HEK293 (cell line): ENCODE results near the gene NEK2.

Experiments
- CTCF ChIA-PET: fragments of 350-600 bp; formaldehyde crosslinking; extraction: SDS; loops from one replicate; lab custom pipeline; 2021; ENCODE audit warnings: antibody characterized with exemption; lab: Yijun Ruan, JAX
- POLR2A ChIA-PET: fragments of 300-600 bp; formaldehyde crosslinking; extraction: SDS; loops from one replicate; lab custom pipeline; 2020; ENCODE audit warnings: antibody characterized with exemption, inconsistent platforms; lab: Yijun Ruan, JAX
- H3K27ac ChIP-seq: fragments of 200-500 bp; sonication (Bioruptor generic); 2 replicates; pipeline ENCODE4 v1.5.1; 2014; ENCODE audit warnings: low read depth, low read length, control low read depth, inconsistent platforms; ENCODE audit errors: extremely low read depth
- H3K36me3 ChIP-seq, 2 experiments: fragments of 200-500 bp in 1 of 2; sonication (Bioruptor generic) in 1 of 2; 1 replicate in 1 of 2; 2 replicates in 1 of 2; pipeline ENCODE4 v1.5.1; 2014 to 2017; ENCODE audit warnings: inconsistent platforms in 2 of 2, low read length in 2 of 2; ENCODE audit not compliant: control insufficient read depth in 2 of 2, insufficient read depth in 1 of 2
- H3K4me1 ChIP-seq: fragments of 200-500 bp; sonication (Bioruptor generic); 2 replicates; pipeline ENCODE4 v1.5.1; 2014; ENCODE audit warnings: mild to moderate bottlenecking, low read length, inconsistent platforms; ENCODE audit not compliant: control insufficient read depth, insufficient read depth
- H3K4me3 ChIP-seq: 2 replicates; pipeline ENCODE4 v1.5.1; 2011; ENCODE audit warnings: low read depth, mild to moderate bottlenecking, control low read depth, low read length, moderate library complexity
- H3K9me3 ChIP-seq: fragments of 200-500 bp; sonication (Bioruptor generic); 2 replicates; pipeline ENCODE4 v1.5.1; 2014; ENCODE audit warnings: low read depth, low read length, inconsistent platforms; ENCODE audit not compliant: control insufficient read depth, insufficient read depth
- BCL6B ChIP-seq: fragments of 450-650 bp; formaldehyde crosslinking; IDR thresholded peaks from 2 replicates; pipeline ENCODE4 v1.5.1; 2017; ENCODE audit warnings: missing biosample characterization, missing genetic modification characterization
- EGR2 ChIP-seq: fragments of 450-650 bp; formaldehyde crosslinking; IDR thresholded peaks from 2 replicates; pipeline ENCODE4 v1.5.1; 2016; ENCODE audit warnings: low read depth, missing biosample characterization, missing genetic modification characterization
- KLF7 ChIP-seq: fragments of 450-650 bp; formaldehyde crosslinking; IDR thresholded peaks from 2 replicates; pipeline ENCODE4 v1.5.1; 2016; ENCODE audit warnings: missing biosample characterization, missing genetic modification characterization, borderline replicate concordance
- ZBTB1 ChIP-seq: fragments of 450-650 bp; formaldehyde crosslinking; IDR thresholded peaks from 2 replicates; pipeline ENCODE4 v1.5.1; 2016; ENCODE audit warnings: missing biosample characterization, missing genetic modification characterization
- ZBTB44 ChIP-seq: fragments of 450-650 bp; IDR thresholded peaks from 2 replicates; pipeline ENCODE4 v1.5.1; 2018; ENCODE audit warnings: missing biosample characterization, mild to moderate bottlenecking, missing genetic modification characterization
- ZFP69B ChIP-seq: fragments of 450-650 bp; formaldehyde crosslinking; IDR thresholded peaks from 2 replicates; pipeline ENCODE4 v1.5.1; 2016; ENCODE audit warnings: missing biosample characterization, missing genetic modification characterization
- ZNF155 ChIP-seq: fragments of 450-650 bp; formaldehyde crosslinking; IDR thresholded peaks from 2 replicates; pipeline ENCODE4 v1.5.1; 2016; ENCODE audit warnings: missing biosample characterization, missing genetic modification characterization
- ZNF223 ChIP-seq: fragments of 450-650 bp; formaldehyde crosslinking; IDR thresholded peaks from 2 replicates; pipeline ENCODE4 v1.5.1; 2016; ENCODE audit warnings: missing biosample characterization, missing genetic modification characterization
- ZNF239 ChIP-seq: fragments of 450-650 bp; formaldehyde crosslinking; IDR thresholded peaks from 2 replicates; pipeline ENCODE4 v1.5.1; 2016; ENCODE audit warnings: missing biosample characterization, missing genetic modification characterization
- ZNF350 ChIP-seq: fragments of 450-650 bp; formaldehyde crosslinking; IDR thresholded peaks from 2 replicates; pipeline ENCODE4 v1.5.0; 2017; ENCODE audit warnings: missing biosample characterization, mild to moderate bottlenecking, missing genetic modification characterization
- ZNF423 ChIP-seq: fragments of 450-650 bp; formaldehyde crosslinking; IDR thresholded peaks from 2 replicates; pipeline ENCODE4 v1.5.1; 2016; ENCODE audit warnings: missing biosample characterization, missing genetic modification characterization
- ZNF529 ChIP-seq: fragments of 450-650 bp; formaldehyde crosslinking; IDR thresholded peaks from 2 replicates; pipeline ENCODE4 v1.5.1; 2017; ENCODE audit warnings: missing genetic modification characterization, missing biosample characterization; ENCODE audit not compliant: insufficient replicate concordance
- ZNF530 ChIP-seq: fragments of 450-650 bp; formaldehyde crosslinking; IDR thresholded peaks from 2 replicates; pipeline ENCODE4 v1.5.1; 2016; ENCODE audit warnings: low read depth, missing biosample characterization, missing genetic modification characterization
- ZNF558 ChIP-seq: fragments of 450-650 bp; formaldehyde crosslinking; IDR thresholded peaks from 2 replicates; pipeline ENCODE4 v1.5.1; 2016; ENCODE audit warnings: missing biosample characterization, missing genetic modification characterization
- ZNF561 ChIP-seq: fragments of 450-650 bp; IDR thresholded peaks from 2 replicates; pipeline ENCODE4 v1.5.1; 2018; ENCODE audit warnings: missing biosample characterization, missing genetic modification characterization, borderline replicate concordance
- ZNF639 ChIP-seq: fragments of 450-650 bp; formaldehyde crosslinking; IDR thresholded peaks from 2 replicates; pipeline ENCODE4 v1.5.1; 2016; ENCODE audit warnings: missing biosample characterization, missing genetic modification characterization
- ZNF843 ChIP-seq: fragments of 450-650 bp; formaldehyde crosslinking; IDR thresholded peaks from 2 replicates; pipeline ENCODE4 v1.5.1; 2016; ENCODE audit warnings: missing biosample characterization, missing genetic modification characterization
- TF ChIP-seq, protein P1 (sequence below): fragments of 450-650 bp; formaldehyde crosslinking; conservative IDR thresholded peaks from 2 replicates; pipeline ENCODE4 v1.5.1; 2016; ENCODE audit warnings: low read depth, missing biosample characterization, missing genetic modification characterization

The NEK2 gene

GRCh38 chr1:211635597-211636205 lies 39.7 kb downstream of the NEK2 start:
- Histone ChIP-seq H3K9me3 (no peaks in the 10 kb centered on the region), H3K27ac (no peak overlapping the region), H3K4me3 (no peak overlapping the region), H3K4me1 (peaks cover 3% of the 10 kb centered on the region), H3K36me3 (no peaks in the 10 kb centered on the region)
- CTCF ChIA-PET = interaction anchor here (1.0 kb wide), 1 partner anchor 312 kb away, joined by 3 read pairs; no protein-coding TSS in a partner anchor
- no peak for TF ChIP-seq ZNF155 (tag by site-specific recombination)
- no peak for TF ChIP-seq ZBTB1
- no peak for TF ChIP-seq BCL6B
- TF ChIP-seq ZNF350 (tag by site-specific recombination) = no peak
- TF ChIP-seq ZFP69B (tag by site-specific recombination) = no peak
- no peak for TF ChIP-seq KLF7 (tag by site-specific recombination)
- no peak for TF ChIP-seq ZNF843 (tag by site-specific recombination)
- TF ChIP-seq, protein P1, sequence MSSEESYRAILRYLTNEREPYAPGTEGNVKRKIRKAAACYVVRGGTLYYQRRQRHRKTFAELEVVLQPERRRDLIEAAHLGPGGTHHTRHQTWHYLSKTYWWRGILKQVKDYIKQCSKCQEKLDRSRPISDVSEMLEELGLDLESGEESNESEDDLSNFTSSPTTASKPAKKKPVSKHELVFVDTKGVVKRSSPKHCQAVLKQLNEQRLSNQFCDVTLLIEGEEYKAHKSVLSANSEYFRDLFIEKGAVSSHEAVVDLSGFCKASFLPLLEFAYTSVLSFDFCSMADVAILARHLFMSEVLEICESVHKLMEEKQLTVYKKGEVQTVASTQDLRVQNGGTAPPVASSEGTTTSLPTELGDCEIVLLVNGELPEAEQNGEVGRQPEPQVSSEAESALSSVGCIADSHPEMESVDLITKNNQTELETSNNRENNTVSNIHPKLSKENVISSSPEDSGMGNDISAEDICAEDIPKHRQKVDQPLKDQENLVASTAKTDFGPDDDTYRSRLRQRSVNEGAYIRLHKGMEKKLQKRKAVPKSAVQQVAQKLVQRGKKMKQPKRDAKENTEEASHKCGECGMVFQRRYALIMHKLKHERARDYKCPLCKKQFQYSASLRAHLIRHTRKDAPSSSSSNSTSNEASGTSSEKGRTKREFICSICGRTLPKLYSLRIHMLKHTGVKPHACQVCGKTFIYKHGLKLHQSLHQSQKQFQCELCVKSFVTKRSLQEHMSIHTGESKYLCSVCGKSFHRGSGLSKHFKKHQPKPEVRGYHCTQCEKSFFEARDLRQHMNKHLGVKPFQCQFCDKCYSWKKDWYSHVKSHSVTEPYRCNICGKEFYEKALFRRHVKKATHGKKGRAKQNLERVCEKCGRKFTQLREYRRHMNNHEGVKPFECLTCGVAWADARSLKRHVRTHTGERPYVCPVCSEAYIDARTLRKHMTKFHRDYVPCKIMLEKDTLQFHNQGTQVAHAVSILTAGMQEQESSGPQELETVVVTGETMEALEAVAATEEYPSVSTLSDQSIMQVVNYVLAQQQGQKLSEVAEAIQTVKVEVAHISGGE (tag by site-specific recombination) = no peak
- no peak for TF ChIP-seq ZNF561 (tag by site-specific recombination)
- POLR2A ChIA-PET = no interaction called here

- TF ChIP-seq ZNF223 (no peak), ZBTB44 (tag by site-specific recombination) (no peak), ZNF639 (tag by site-specific recombination) (no peak), ZNF423 (tag by site-specific recombination) (no peak), ZNF530 (no peak), EGR2 (tag by site-specific recombination) (no peak), ZNF239 (tag by site-specific recombination) (no peak), ZNF558 (no peak), ZNF529 (no peak)
- TF ChIP-seq, all 188 proteins: peak for 0
Observed at GRCh38 chr1:211634931-211635330, 40.5 kb downstream of the NEK2 start.

More at GRCh38 chr1:211634931-211635330, 40.5 kb downstream of the NEK2 start:
- POLR2A ChIA-PET = no interaction called here
- no peak overlapping the region for H3K27ac ChIP-seq
- no peaks in the 10 kb centered on the region for H3K36me3 ChIP-seq
- no peak overlapping the region for H3K4me3 ChIP-seq
- CTCF ChIA-PET = interaction anchor here (1.0 kb wide), 1 partner anchor 311 kb away, joined by 3 read pairs; no protein-coding TSS in a partner anchor
- peaks cover 8% of the 10 kb centered on the region for H3K4me1 ChIP-seq
- no peaks in the 10 kb centered on the region for H3K9me3 ChIP-seq
